HEK293 (cell line): ENCODE measurements around the gene ADRB1.

Experiments used
- CTCF ChIA-PET: fragments of 350-600 bp; formaldehyde crosslinking; extraction: SDS; loops from one replicate; lab custom pipeline; 2021; ENCODE audit warnings: antibody characterized with exemption; lab: Yijun Ruan, JAX
- POLR2A ChIA-PET: fragments of 300-600 bp; formaldehyde crosslinking; extraction: SDS; loops from one replicate; lab custom pipeline; 2020; ENCODE audit warnings: antibody characterized with exemption, inconsistent platforms; lab: Yijun Ruan, JAX
- H3K27ac ChIP-seq: fragments of 200-500 bp; sonication (Bioruptor generic); 2 replicates; pipeline ENCODE4 v1.5.1; 2014; ENCODE audit warnings: low read depth, low read length, control low read depth, inconsistent platforms; ENCODE audit errors: extremely low read depth
- H3K36me3 ChIP-seq, 2 experiments: fragments of 200-500 bp in 1 of 2; sonication (Bioruptor generic) in 1 of 2; 1 replicate in 1 of 2; 2 replicates in 1 of 2; pipeline ENCODE4 v1.5.1; 2014 to 2017; ENCODE audit warnings: inconsistent platforms in 2 of 2, low read length in 2 of 2; ENCODE audit not compliant: control insufficient read depth in 2 of 2, insufficient read depth in 1 of 2
- H3K4me1 ChIP-seq: fragments of 200-500 bp; sonication (Bioruptor generic); 2 replicates; pipeline ENCODE4 v1.5.1; 2014; ENCODE audit warnings: mild to moderate bottlenecking, low read length, inconsistent platforms; ENCODE audit not compliant: control insufficient read depth, insufficient read depth
- H3K4me3 ChIP-seq: 2 replicates; pipeline ENCODE4 v1.5.1; 2011; ENCODE audit warnings: low read depth, mild to moderate bottlenecking, control low read depth, low read length, moderate library complexity
- H3K9me3 ChIP-seq: fragments of 200-500 bp; sonication (Bioruptor generic); 2 replicates; pipeline ENCODE4 v1.5.1; 2014; ENCODE audit warnings: low read depth, low read length, inconsistent platforms; ENCODE audit not compliant: control insufficient read depth, insufficient read depth
- GLIS1 ChIP-seq: fragments of 450-650 bp; formaldehyde crosslinking; IDR thresholded peaks from 2 replicates; pipeline ENCODE4 v1.5.1; 2016; ENCODE audit warnings: missing biosample characterization, missing genetic modification characterization
- HOXD13 ChIP-seq: sonication (generic); formaldehyde crosslinking; IDR thresholded peaks from 2 replicates; pipeline ENCODE4 v1.8.0; 2022; ENCODE audit warnings: missing genetic modification reagents, borderline replicate concordance
- SALL2 ChIP-seq: fragments of 450-650 bp; formaldehyde crosslinking; IDR thresholded peaks from 2 replicates; pipeline ENCODE4 v1.5.0; 2017; ENCODE audit warnings: missing biosample characterization, mild to moderate bottlenecking, missing genetic modification characterization, borderline replicate concordance
- SETDB1 ChIP-seq: IDR thresholded peaks from one replicate; pipeline ENCODE4 v1.6.1; 2017; ENCODE audit warnings: mild to moderate bottlenecking, low read length, moderate library complexity, mixed read lengths; ENCODE audit not compliant: insufficient read length
- ZBTB6 ChIP-seq: fragments of 450-650 bp; formaldehyde crosslinking; IDR thresholded peaks from 2 replicates; pipeline ENCODE4 v1.5.1; 2017; ENCODE audit warnings: missing biosample characterization, missing genetic modification characterization
- ZIC2 ChIP-seq: fragments of 450-650 bp; formaldehyde crosslinking; IDR thresholded peaks from 2 replicates; pipeline ENCODE4 v1.5.1; 2016; ENCODE audit warnings: missing biosample characterization, missing genetic modification characterization
- ZNF121 ChIP-seq: fragments of 450-650 bp; formaldehyde crosslinking; IDR thresholded peaks from 2 replicates; pipeline ENCODE4 v1.5.1; 2016; ENCODE audit warnings: missing biosample characterization, missing genetic modification characterization
- ZNF169 ChIP-seq: fragments of 450-650 bp; formaldehyde crosslinking; IDR thresholded peaks from 2 replicates; pipeline ENCODE4 v1.5.1; 2016; ENCODE audit warnings: missing biosample characterization, missing genetic modification characterization
- ZNF223 ChIP-seq: fragments of 450-650 bp; formaldehyde crosslinking; IDR thresholded peaks from 2 replicates; pipeline ENCODE4 v1.5.1; 2016; ENCODE audit warnings: missing biosample characterization, missing genetic modification characterization
- ZNF23 ChIP-seq: fragments of 450-650 bp; formaldehyde crosslinking; IDR thresholded peaks from 2 replicates; pipeline ENCODE4 v1.5.1; 2016; ENCODE audit warnings: missing biosample characterization, missing genetic modification characterization, borderline replicate concordance
- ZNF311 ChIP-seq: fragments of 450-650 bp; formaldehyde crosslinking; IDR thresholded peaks from 2 replicates; pipeline ENCODE4 v1.5.1; 2017; ENCODE audit warnings: missing biosample characterization, missing genetic modification characterization, borderline replicate concordance
- ZNF366 ChIP-seq: fragments of 450-650 bp; formaldehyde crosslinking; conservative IDR thresholded peaks from 2 replicates; pipeline ENCODE4 v1.5.1; 2016; ENCODE audit warnings: missing biosample characterization, missing genetic modification characterization
- ZNF585B ChIP-seq: fragments of 450-650 bp; formaldehyde crosslinking; IDR thresholded peaks from 2 replicates; pipeline ENCODE4 v1.5.1; 2016; ENCODE audit warnings: missing biosample characterization, missing genetic modification characterization
- ZNF701 ChIP-seq: fragments of 450-650 bp; formaldehyde crosslinking; IDR thresholded peaks from 2 replicates; pipeline ENCODE4 v1.5.1; 2016; ENCODE audit warnings: missing biosample characterization, missing genetic modification characterization
- ZNF792 ChIP-seq: fragments of 450-650 bp; formaldehyde crosslinking; IDR thresholded peaks from 2 replicates; pipeline ENCODE4 v1.5.1; 2016; ENCODE audit warnings: missing biosample characterization, missing genetic modification characterization
- ZSCAN18 ChIP-seq: fragments of 450-650 bp; formaldehyde crosslinking; IDR thresholded peaks from 2 replicates; pipeline ENCODE4 v1.5.1; 2016; ENCODE audit warnings: missing biosample characterization, missing genetic modification characterization
- ZSCAN4 ChIP-seq: fragments of 450-650 bp; formaldehyde crosslinking; IDR thresholded peaks from 2 replicates; pipeline ENCODE4 v1.5.1; 2017; ENCODE audit warnings: missing biosample characterization, missing genetic modification characterization

The ADRB1 gene

GRCh38 chr10:114071178-114071577 lies 27.5 kb downstream of the ADRB1 start:
- TF ChIP-seq ZNF311 (tag by site-specific recombination) (no peak), ZNF366 (tag by site-specific recombination) (no peak), ZNF23 (tag by site-specific recombination) (no peak), ZNF223 (no peak), ZNF792 (no peak), ZNF121 (no peak), ZSCAN18 (tag by site-specific recombination) (no peak), SALL2 (no peak)
- TF ChIP-seq, all 188 proteins: peak for 0
- POLR2A ChIA-PET, result no interaction called here
- Histone ChIP-seq H3K9me3 (no peaks in the 10 kb centered on the region), H3K4me1 (no peaks in the 10 kb centered on the region), H3K27ac (no peak overlapping the region), H3K36me3 (no peaks in the 10 kb centered on the region), H3K4me3 (no peak overlapping the region)
- CTCF ChIA-PET, result interaction anchor here (0.7 kb wide), 1 partner anchor 272 kb away, joined by 3 read pairs; no protein-coding TSS in a partner anchor

- Histone ChIP-seq H3K4me1 (no peaks in the 10 kb centered on the region), H3K9me3 (no peaks in the 10 kb centered on the region), H3K36me3 (no peaks in the 10 kb centered on the region), H3K27ac (no peak overlapping the region), H3K4me3 (no peak overlapping the region)
- no peak for TF ChIP-seq HOXD13 (CRISPR knock-in tag)
- no peak for TF ChIP-seq ZNF169 (tag by site-specific recombination)
- no peak for TF ChIP-seq SETDB1
- ChIA-PET POLR2A (no interaction called here), CTCF (interaction anchor here (0.7 kb wide), 2 partner anchors 28 to 712 kb away, joined by 3 read pairs; no protein-coding TSS in a partner anchor)
These were observed 29.9 kb downstream of the ADRB1 start for GRCh38 chr10:114073395-114074186.

- POLR2A ChIA-PET, result no interaction called here
- H3K4me1 ChIP-seq, result no peaks in the 10 kb centered on the region
- CTCF ChIA-PET, result interaction anchor here (0.7 kb wide), 1 partner anchor 10 kb away, joined by 3 read pairs; no protein-coding TSS in a partner anchor
These were observed 31.4 kb downstream of the ADRB1 start for GRCh38 chr10:114075093-114075492.

More at GRCh38 chr10:114075093-114075492, 31.4 kb downstream of the ADRB1 start:
- no peak overlapping the region for H3K27ac ChIP-seq
- no peaks in the 10 kb centered on the region for H3K36me3 ChIP-seq
- no peaks in the 10 kb centered on the region for H3K9me3 ChIP-seq
- no peak overlapping the region for H3K4me3 ChIP-seq
- TF ChIP-seq ZNF311 (tag by site-specific recombination) (no peak), GLIS1 (no peak), ZBTB6 (tag by site-specific recombination) (no peak), ZSCAN4 (tag by site-specific recombination) (no peak), ZIC2 (tag by site-specific recombination) (no peak), ZNF585B (no peak), ZNF701 (tag by site-specific recombination) (no peak)
- TF ChIP-seq, all 188 proteins: peak for 0
